Left hindlimb (tissue), 1 donor: ENCODE results near the gene FBXL19.
"Not testable (repeated sequence)": the region's sequence is repeated elsewhere in the genome, so short reads cannot be mapped to it uniquely, and the experiment has no call there.

Source experiments
- DNase-seq: peaks from one replicate; pipeline ENCODE4 v3.0.0-alpha.2; 2018

The FBXL19 gene, protein sequence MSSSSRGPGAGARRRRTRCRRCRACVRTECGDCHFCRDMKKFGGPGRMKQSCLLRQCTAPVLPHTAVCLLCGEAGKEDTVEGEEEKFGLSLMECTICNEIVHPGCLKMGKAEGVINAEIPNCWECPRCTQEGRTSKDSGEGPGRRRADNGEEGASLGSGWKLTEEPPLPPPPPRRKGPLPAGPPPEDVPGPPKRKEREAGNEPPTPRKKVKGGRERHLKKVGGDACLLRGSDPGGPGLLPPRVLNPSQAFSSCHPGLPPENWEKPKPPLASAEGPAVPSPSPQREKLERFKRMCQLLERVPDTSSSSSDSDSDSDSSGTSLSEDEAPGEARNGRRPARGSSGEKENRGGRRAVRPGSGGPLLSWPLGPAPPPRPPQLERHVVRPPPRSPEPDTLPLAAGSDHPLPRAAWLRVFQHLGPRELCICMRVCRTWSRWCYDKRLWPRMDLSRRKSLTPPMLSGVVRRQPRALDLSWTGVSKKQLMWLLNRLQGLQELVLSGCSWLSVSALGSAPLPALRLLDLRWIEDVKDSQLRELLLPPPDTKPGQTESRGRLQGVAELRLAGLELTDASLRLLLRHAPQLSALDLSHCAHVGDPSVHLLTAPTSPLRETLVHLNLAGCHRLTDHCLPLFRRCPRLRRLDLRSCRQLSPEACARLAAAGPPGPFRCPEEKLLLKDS

DNA sequence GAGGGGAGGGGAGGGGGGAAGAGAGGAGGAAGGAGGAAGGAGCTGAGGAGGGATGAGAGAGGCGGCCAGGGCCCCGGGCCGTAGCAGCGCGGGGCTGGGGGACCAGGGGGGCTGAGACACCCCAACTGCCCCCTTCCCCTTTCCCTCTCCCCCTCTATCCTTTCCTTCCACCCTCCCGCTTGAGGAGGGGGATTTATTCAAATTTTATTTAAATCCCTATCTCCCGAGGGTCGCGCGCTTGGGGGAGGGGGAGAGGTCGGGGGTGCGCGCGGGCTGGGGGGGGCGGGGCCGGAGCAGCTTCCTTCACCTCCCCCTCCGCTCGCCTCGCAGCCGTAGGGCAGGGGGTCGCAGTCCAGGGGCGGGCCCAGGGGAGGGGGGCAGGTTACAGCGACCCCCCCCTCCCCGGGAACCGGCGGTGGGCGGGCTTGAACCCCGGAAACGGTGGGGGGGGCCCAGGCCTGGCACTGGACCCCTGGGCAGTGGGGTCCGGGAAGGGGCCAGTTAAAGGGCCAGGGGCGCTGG, at the start of gene FBXL19:
Gene FBXL19, plus strand, starts transcription at position 19 of the 522 bp plus-strand sequence. CDS start 2,183 bp downstream, outside the sequence.
- no peak for DNase-seq

DNA sequence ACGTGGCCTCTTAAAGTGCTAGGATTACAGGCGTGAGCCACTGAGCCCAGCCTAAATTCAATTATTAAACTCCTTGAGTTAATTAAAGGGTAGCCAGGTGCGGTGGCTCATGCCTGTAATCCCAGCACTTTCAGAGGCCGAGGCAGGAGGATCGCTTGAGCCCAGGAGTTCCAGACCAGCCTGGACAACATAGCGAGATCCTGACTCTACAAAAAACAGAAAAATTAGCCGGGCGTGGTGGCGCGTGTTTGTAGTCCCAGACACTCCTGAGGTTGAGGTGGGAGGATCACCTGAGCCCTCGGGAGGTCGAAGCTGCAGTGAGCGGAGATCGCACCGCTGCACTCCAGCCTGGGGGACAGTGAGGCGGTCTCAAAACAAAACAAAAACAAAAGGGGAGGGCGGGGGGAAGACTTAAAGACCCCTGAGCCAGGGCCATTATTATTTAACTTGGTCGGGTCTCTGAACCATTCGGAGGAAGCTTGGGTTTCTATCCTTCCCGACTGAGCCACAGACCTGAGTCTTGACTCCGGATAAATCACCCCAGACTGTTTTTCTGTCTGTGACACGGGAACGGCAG, 49.0 kb upstream of the FBXL19 start:
- no peak for DNase-seq

DNA sequence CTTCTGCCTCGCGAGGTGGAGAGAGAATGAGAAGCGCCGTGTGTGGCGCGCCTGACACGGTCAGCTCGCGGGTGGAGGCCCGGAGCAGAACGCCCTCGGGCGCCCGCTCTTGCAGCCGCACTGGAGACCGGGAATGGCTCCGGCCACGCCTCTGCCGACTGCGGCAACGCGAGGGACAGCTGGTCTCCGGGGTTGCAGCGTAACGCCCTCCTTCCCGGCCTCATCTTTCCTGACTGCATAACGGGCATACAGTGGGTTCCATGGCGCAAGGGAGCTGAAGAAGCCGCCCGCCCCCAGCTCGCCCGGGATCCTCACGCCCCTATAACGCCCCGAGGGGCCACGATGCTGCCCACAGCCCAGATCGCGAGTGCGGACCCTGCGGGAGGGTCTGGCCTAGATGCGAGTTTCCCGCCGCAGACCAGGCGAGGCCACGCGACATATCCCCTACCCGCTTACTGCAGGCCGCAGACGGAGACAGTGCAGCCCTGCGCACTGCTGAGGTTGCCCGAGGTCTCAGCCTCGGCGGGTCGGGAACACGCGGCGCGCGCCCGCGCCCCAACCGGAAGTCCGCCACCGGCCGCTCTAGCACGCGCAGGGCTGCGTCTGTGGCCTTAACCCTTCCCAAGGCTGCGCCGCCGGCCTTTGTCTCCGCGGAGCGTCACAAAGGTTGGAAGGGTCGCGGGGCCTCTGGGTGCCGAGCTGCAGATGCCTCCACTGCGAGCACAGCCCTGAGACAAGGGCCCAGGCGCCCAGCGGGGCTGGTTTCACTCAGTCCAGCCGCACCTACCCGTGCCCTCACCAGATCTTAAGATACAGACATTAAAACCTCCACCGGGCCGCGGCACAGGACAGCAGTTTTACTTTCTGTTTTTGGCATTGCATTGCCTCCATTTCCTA, 48.3 kb upstream of the FBXL19 start:
- DNase-seq = peak; percentile 95

DNA sequence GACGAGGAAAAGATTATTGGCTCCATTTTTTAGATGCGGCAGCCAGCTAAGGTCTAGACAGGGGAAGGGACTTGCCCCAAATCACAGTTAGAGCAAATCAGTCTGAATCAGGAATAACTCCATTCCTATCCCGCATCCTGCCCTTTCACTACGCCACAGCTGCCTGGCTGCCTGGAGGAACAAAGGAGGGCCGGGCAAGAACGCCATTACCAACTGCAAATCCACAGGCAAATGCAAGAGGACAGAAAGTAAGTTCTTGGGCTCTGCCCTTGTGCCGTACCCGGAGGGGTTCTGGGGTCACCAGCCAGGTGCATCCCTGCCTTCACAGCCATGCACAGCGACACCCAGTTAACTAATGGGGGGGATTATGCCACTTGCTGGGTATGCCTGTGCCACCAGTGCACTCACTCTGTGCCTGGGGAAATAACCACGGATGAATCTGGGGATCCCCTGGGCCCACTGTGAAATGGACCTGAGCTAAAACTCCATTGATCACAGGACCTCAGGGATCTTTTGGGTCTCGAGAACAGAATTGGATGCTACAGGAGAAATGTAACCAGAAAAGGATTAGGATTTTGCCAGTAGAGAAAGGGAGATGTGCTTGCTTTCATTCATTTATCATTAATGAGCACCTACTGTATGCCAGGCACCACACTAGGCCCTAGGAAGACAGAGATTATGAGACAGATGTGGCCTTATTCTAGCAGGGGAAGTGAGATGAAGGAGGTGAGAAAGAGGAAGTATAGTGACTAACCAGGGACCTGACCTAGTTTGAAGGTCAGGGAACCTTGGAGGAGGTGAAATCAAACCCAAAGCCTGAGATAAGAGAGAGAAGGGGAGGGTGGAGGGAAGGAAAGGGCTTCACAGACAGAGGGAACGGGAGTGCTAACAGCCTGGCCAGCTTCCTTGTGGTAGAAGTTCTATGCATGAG, 47.2 kb upstream of the FBXL19 start:
- no peak for DNase-seq

DNA sequence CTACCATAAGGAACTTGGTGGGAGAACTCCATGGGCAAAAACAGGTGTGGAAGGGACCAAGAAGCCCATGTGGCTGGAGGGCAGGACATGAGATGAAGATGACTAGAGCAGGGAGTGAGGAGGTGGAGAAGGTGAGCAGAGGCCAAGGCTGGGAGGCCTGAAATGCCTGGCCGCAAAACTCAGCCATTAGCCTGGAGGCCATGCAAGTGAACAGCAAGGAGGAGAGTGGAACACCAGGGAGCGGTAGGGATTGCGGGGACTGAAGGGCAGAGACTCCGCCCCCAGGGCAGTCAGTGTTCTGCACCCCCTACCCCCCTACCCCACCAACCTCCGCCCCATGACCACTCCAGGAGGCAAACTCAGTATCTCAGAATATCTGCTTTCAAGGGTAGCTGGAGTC, 46.5 kb upstream of the FBXL19 start:
- DNase-seq = no peak

DNA sequence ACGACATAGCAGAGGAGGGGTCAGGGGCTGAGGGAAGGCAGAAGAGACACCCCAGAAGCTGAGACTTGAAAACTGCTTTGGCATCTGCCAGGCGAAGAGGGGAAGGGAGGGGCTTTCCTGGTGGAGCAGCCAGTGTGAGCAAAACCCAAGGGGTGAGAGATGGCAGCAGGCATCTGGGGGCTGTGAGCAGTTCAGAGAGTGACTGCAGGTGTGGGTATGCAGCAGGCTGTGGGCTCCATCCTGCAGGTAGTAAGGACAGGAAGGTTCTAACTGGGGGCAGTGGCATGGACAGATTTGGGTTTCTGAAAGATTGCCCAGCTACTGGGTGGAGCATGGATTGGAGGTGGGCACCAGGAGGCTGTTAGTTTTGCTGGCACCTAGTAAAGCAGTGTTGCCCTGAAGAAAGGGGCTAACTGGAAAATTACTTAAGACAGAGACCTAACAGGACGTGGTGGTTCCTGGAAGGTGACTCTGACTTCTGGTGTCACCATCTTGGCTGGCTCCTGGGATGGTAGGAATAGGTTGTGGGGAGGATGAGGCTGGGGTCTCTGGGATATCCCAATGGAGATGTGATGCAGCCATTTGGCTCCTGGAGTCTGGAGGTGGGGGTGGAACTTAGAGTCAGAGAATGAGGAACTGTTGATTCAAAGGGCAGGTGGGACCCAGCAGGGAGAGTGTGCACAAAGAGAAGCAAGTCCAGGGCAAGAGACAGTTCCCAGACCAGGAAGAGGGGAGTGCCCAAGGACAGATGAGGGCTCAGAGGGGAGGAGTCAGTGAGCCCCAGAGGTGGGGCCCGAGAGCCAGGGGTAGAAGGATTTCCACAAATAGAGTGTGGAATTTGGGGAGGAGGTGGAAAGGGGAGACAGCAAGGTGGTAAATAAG, 40.7 kb upstream of the FBXL19 start:
- no peak for DNase-seq

DNA sequence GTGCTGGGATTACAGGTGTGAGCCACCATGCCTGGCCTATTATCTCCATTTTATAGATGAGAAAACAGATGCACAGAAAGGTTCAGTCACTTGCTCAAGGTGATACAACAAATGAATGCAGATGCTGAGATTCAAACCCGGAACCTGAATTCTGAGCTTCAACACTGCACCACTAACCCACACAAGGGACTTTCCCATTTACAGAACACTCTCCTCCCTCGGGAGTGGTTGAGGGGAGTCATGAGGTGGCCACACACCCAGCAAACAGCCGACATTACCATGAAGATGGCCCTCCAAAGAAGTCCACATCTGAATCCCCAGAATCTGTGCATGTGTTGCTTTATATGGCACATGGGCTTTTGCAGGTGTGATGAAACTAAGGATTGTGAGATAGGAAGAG, 38.6 kb upstream of the FBXL19 start:
- DNase-seq = no peak

DNA sequence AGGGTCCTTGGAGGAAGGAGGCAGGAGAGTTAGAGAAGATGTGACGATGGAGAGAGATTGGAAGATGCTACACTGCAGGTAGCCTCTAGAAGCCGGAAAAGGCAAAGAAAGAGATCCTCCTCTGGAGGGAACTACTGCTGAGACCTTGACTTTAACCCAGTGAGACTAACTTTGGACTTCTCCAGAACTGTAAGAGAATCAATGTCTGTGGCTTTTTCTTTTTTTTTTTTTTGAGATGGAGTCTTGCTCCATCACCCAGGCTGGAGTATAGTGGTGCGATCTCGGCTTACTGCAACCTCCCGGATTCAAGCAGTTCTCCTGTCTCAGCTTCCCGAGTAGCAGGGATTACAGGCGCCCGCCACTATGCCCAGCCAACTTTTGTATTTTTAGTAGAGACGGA, 38.2 kb upstream of the FBXL19 start:
- DNase-seq = no peak

DNA sequence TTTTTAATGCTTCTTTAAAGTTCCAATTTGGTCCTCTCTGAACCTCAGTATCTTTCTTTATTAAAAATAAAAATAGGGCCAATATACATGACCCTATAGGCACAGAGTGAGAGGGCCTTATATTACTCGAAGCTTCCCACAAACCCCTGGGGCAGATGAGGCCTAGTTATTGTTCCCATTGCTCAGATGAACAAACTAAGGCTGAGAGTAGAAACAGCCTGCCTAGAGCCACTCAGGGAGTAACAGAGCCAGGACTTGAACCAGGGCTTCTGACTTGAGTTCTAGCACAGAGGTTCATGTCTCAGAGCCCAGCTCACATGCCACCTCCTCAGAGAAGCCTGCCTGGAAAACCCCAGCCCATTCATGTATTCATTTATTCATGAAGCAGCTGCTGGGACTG, 37.2 kb upstream of the FBXL19 start:
- DNase-seq = no peak

DNA sequence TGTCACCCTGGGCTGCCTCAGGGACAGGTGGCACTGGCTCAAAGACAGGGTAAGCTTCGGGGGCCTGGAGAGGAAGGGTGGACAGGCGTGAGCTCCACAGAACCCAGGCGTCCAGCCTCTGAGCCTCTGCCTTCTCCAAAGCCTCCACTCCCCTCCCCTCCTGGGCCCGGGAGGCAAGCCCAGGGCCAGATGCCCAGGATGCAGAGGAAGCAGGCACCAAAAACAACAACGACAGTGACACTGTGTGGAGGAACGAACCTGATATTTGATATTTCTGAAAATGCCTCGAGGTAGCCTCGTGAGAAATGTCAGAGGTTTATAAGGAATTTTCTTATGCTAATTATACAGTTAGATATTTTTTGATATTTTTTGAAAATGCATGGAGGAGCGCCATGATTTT, 35.4 kb upstream of the FBXL19 start:
- no peak for DNase-seq

DNA sequence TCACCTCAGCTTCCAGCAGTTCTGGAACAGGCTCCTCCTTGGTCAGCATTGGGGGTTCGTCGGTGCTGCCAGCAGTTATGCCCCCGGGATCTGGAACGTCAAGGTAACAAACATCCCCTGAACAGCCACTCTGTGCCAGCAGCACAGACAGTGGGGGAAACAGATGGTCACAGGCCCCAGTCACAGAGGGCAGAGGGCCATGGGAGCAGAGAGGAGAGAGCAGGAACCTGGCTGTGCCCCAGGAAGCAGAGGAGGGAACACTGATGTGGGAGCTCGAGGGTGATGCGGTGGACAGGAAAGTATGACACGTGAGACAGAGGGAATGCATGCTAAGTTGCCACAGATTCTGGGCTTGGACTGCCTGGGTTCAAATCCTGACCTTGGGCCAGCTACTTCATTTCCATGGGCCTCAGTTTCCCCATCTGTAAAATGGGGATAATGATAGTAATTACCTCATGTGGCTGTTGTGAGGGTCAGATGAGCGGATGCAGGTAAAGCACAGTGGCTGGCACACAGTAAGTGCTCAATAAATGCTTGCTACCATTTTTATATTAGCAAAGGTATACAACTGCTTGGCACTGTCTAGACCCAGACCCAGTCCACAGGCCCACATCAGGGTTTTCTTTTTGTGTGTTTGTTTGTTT, 34.4 kb upstream of the FBXL19 start:
- no peak for DNase-seq

DNA sequence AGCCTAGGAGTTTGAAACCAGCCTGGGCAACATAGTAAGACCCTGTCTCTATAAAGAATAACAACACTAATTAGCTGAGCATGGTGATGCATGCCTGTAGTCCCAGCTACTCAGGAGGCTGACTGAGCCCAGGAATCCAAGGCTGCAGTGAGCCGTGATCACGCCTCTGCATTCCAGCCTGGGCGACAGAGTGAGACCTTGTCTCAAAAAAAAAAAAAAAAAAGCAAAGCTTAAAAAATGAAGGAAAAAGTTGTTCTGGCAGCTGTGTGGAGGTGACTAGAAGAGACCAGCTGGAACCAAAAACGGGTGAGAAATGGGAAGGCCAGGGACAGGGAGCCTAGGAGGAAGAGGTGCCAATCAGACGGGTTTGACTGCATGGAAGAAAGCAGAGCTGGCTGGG, 33.7 kb upstream of the FBXL19 start:
- no peak for DNase-seq

DNA sequence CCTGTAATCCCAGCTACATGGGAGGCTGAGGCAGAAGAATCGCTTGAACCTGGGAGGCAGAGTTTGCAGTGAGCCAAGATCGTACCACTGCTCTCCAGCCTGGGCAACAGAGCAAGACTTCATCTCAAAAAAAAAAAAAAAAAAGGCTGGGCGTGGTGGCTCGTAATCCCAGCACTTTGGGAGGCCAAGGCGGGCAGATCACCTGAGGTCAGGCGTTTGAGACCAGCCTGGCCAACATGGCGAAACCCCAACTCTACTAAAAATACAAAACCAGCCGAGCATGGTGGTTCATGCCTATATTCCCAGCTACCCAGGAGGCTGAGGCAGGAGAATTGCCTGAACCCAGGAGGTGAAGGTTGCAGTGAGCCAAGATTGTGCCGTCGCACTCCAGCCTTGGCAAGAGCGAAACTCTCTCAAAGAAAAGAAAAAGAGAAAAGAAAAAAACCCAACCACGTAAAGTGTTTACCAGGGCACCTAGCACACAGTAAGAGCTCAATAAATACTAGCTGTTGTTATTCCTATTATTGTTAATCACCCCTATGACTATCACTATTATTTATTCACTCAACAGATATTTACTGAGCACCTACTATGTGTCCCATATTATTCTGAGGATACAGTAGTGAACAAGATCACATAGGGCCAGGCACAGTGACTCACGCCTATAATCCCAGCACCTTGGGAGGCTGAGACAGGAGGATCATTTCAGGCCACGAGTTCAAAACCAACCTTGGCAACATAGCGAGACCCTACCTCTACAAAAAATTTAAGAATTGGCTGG, 32.1 kb upstream of the FBXL19 start:
- not testable (repeated sequence) for DNase-seq

DNA sequence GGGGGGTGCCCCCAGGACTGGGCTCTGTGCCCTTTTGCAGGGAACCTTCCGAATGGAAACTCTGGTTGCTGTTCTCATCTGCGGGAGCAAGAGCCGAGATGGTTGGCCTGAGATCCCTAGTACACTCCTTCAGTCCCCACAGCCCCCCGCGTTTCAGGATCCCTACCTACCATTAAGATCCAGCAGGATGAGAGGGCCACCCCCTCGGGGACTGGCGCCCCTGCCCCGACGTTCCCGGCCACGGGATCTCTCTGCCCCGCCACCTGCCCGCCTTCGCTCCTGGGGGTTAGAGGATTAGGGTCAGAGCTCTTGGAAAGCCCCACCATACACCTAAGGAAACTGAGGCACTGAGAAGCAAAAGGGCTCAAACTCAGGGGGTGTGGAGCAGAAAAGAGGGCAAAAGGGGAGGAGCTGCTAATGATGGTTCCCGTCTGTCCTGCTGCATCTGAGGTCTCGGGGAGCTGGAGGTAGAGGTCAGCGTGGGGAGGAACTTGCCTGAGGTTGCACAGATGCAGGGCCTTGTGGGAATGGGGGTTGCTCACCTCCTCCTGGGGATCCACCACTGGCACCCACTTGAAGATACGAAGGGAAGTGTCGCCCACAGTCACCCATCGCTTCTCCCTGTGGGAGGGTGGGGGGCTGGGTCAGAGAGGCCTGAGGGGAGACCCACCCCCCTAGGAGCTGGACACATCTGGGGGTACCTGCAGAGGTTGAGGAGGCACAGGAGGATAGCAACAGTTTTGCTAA, 30.5 kb upstream of the FBXL19 start:
- DNase-seq = no peak

DNA sequence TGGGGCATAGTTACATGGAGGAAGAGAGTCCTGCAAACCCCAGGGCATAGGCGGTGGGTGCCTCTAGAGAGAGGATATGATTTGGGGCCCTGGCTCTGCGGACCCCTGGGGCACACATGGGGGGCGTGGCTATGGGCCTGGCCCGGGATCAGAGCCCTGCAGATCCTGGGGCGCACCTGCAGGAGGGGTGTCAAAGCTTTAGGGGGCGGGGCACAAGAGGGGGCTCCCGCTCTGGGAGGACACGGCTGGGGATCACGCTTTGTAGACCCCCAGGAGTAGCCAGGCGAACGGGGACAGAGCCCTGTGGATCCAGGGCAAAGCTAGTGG, 30.0 kb upstream of the FBXL19 start:
- DNase-seq = no peak

DNA sequence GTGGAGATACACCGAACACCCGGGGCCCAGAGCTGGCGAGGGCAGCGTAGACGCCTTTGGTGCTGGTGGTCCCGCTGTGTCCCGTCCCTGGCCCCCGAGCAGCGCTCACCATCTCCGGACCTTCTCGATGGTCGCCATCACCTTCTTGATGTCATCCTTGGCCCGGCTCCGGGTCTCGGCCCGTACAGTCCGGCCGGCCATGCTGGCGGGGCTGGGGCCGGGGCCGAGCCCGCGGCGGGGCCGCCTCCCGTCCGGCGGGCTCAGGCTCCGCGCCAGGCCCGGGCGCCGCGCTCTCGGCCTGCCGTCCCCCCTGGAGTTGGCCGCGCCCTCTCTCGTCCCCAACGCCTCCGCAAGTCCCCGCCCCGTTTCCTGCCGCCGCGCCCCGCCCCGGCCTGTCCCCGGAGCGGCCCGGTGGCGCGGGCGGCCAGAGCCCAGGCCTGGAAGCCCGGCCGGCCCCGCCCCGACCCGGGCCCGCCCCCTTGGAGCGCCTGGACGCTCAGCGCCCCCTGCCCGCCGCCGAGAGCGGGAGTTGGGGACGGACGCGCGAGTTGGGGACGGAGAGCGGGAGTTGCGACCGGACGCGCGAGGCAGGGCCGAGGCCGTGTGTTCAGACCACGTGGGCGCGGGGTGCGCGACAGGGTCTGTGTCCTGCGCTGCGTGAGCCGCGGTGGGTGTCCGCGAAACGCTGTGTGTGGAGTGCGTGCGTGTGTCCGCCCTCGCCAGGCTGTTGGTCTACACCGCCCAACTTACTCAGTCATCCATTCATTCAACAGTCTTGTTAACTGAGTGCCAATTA, 29.4 kb upstream of the FBXL19 start, which contains the start of gene BCL7C:
Gene BCL7C, minus strand, starts transcription at position 334 of the 796 bp plus-strand sequence. Its CDS starts 133 bp downstream, at position 201.
- peak; percentile 95 for DNase-seq

DNA sequence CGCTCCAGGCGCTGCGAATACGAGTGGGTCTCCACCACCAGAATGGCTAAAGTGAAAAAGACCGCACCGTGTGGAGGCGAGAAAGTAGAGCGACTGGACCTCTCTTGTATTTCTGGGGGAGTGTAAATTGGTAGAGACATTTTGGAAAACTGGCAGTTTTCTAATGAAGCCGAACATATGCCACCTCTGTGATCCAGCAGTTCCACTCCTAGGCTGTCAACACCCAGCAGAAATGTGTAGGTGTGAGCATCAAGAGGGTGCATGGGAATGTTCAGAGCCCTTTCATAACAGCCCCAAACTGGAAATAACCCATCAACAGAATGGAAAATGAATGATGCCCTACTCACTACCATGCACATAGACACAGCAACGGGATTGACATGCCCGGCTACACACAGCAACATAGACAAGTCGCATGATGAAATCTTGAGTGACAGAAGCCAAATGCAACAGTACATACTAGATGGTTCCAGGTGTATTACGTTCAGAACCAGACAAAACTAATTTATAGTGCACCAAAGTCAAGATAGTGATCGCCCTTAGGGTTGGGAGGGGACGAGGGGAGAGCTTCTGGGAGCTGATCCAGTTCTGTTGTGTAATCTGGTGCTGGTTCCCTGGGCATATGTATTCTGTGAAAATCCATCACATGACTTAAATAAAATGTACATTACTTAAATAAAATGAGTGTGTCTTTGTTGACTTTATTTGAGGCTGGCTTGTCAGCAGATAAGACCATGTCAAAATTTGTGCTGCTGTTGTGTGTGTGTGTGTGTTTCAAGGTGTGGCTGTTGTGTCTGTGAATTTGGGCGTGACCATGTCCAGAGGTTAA, 28.6 kb upstream of the FBXL19 start:
- no peak for DNase-seq
